SK-N-SH treated with all-trans-retinoic acid at 6 μM for 48 hours (cell line): ENCODE measurements around the gene SOX3.

Experiments
- ATAC-seq: fragments of 200-7000 bp; cut with Tn5 transposase; 3 replicates; pipeline ENCODE4 v1.9.1; 2020; ENCODE audit warnings: mild to moderate bottlenecking, moderate library complexity
- ARNTL ChIP-seq: fragments of 450-650 bp; formaldehyde crosslinking; IDR thresholded peaks from 2 replicates; pipeline ENCODE4 v1.5.0; 2020; ENCODE audit warnings: low read depth, mild to moderate bottlenecking, moderate library complexity, borderline replicate concordance
- BACH2 ChIP-seq: fragments of 250-450 bp; sonication (Bioruptor Pico); IDR thresholded peaks from 2 replicates; pipeline ENCODE4 v1.9.0; 2021; ENCODE audit warnings: mild to moderate bottlenecking, borderline replicate concordance
- CREB5 ChIP-seq: fragments of 250-450 bp; sonication (Bioruptor Pico); IDR thresholded peaks from 2 replicates; pipeline ENCODE4 v1.5.1; 2020; ENCODE audit warnings: low read depth, mild to moderate bottlenecking, moderate library complexity
- CSDC2 ChIP-seq: fragments of 250-450 bp; sonication (Bioruptor Pico); IDR thresholded peaks from 2 replicates; pipeline ENCODE4 v1.5.0; 2020; ENCODE audit warnings: mild to moderate bottlenecking, moderate library complexity
- CSRNP3 ChIP-seq: fragments of 250-450 bp; sonication (Bioruptor Pico); IDR thresholded peaks from 2 replicates; pipeline ENCODE4 v1.5.1; 2021; ENCODE audit warnings: mild to moderate bottlenecking, moderate library complexity
- ESRRG ChIP-seq: fragments of 250-450 bp; sonication (Bioruptor Pico); IDR thresholded peaks from 2 replicates; pipeline ENCODE4 v1.6.1; 2021; ENCODE audit warnings: mild to moderate bottlenecking
- GLIS3 ChIP-seq: fragments of 250-450 bp; sonication (Bioruptor Pico); IDR thresholded peaks from 2 replicates; pipeline ENCODE4 v1.5.0; 2020; ENCODE audit warnings: mild to moderate bottlenecking, moderate library complexity
- ISL1 ChIP-seq: fragments of 250-450 bp; sonication (Bioruptor Pico); IDR thresholded peaks from 2 replicates; pipeline ENCODE4 v2.1.2; 2022; ENCODE audit warnings: mild to moderate bottlenecking, moderate library complexity
- PATZ1 ChIP-seq: fragments of 250-450 bp; sonication (Bioruptor Pico); IDR thresholded peaks from 2 replicates; pipeline ENCODE4 v1.8.0; 2020; ENCODE audit warnings: mild to moderate bottlenecking, moderate library complexity, borderline replicate concordance
- POU6F1 ChIP-seq: fragments of 250-450 bp; sonication (Bioruptor Pico); IDR thresholded peaks from 2 replicates; pipeline ENCODE4 v1.8.0; 2021; ENCODE audit warnings: low read depth, mild to moderate bottlenecking, moderate library complexity, borderline replicate concordance
- PPARA ChIP-seq: fragments of 250-450 bp; sonication (Bioruptor Pico); IDR thresholded peaks from 2 replicates; pipeline ENCODE4 v1.5.0; 2020; ENCODE audit warnings: mild to moderate bottlenecking, borderline replicate concordance
- RARB ChIP-seq: fragments of 250-450 bp; sonication (Bioruptor Pico); IDR thresholded peaks from 2 replicates; pipeline ENCODE4 v1.8.0; 2021; ENCODE audit warnings: mild to moderate bottlenecking, moderate library complexity
- TCF4 ChIP-seq: fragments of 250-450 bp; sonication (Bioruptor Pico); IDR thresholded peaks from 2 replicates; pipeline ENCODE4 v1.8.0; 2021; ENCODE audit warnings: mild to moderate bottlenecking, moderate library complexity, borderline replicate concordance
- TOX ChIP-seq: fragments of 250-450 bp; sonication (Bioruptor Pico); IDR thresholded peaks from 2 replicates; pipeline ENCODE4 v1.8.0; 2021; ENCODE audit warnings: mild to moderate bottlenecking, moderate library complexity, borderline replicate concordance
- TSHZ2 ChIP-seq: fragments of 250-450 bp; sonication (Bioruptor Pico); IDR thresholded peaks from 2 replicates; pipeline ENCODE4 v1.5.0; 2020; ENCODE audit warnings: mild to moderate bottlenecking, moderate library complexity
- ZFP30 ChIP-seq: fragments of 450-650 bp; formaldehyde crosslinking; IDR thresholded peaks from 2 replicates; pipeline ENCODE4 v1.5.0; 2022; ENCODE audit warnings: mild to moderate bottlenecking, moderate library complexity
- ZNF565 ChIP-seq: fragments of 450-650 bp; formaldehyde crosslinking; conservative IDR thresholded peaks from 2 replicates; pipeline ENCODE4 v1.5.0; 2020; ENCODE audit warnings: low read depth, mild to moderate bottlenecking, moderate library complexity
- ZNF70 ChIP-seq: fragments of 450-650 bp; formaldehyde crosslinking; IDR thresholded peaks from 2 replicates; pipeline ENCODE4 v1.5.0; 2020; ENCODE audit warnings: mild to moderate bottlenecking, moderate library complexity
- ZNF8 ChIP-seq: fragments of 450-650 bp; formaldehyde crosslinking; IDR thresholded peaks from 2 replicates; pipeline ENCODE4 v1.5.0; 2020; ENCODE audit warnings: mild to moderate bottlenecking, moderate library complexity

The SOX3 gene

GRCh38 chrX:140504371-140505324 lies at the start of gene SOX3:
Gene SOX3, minus strand, starts transcription at chrX:140505069. Its CDS starts 9 bp downstream, at chrX:140505060.
- no peak for TF ChIP-seq ZFP30 (CRISPR knock-in tag)
- ATAC-seq, result no peak

GRCh38 chrX:140548985-140549384 lies 44.1 kb upstream of the SOX3 start:
- TF ChIP-seq TCF4 (CRISPR knock-in tag) (no peak), ARNTL (CRISPR knock-in tag) (no peak), TSHZ2 (CRISPR knock-in tag) (no peak), GLIS3 (no peak), ZFP30 (CRISPR knock-in tag) (no peak), TOX (CRISPR knock-in tag) (no peak), ZNF8 (CRISPR knock-in tag) (no peak), POU6F1 (CRISPR knock-in tag) (no peak), RARB (CRISPR knock-in tag) (no peak), CREB5 (no peak), CSRNP3 (CRISPR knock-in tag) (no peak), ISL1 (CRISPR knock-in tag) (no peak)
- no peak for ATAC-seq

GRCh38 chrX:140526171-140526570 lies 21.3 kb upstream of the SOX3 start:
- no peak for ATAC-seq
- TF ChIP-seq BACH2, result no peak
- no peak for TF ChIP-seq POU6F1 (CRISPR knock-in tag)
- TF ChIP-seq ARNTL (CRISPR knock-in tag), result no peak
- no peak for TF ChIP-seq TCF4 (CRISPR knock-in tag)
- no peak for TF ChIP-seq CSRNP3 (CRISPR knock-in tag)
- TF ChIP-seq PPARA (CRISPR knock-in tag), result no peak
- no peak for TF ChIP-seq CSDC2 (CRISPR knock-in tag)
- TF ChIP-seq CREB5, result no peak
- no peak for TF ChIP-seq ESRRG (CRISPR knock-in tag)
- TF ChIP-seq ZNF565 (CRISPR knock-in tag), result no peak
- TF ChIP-seq ISL1 (CRISPR knock-in tag), result no peak
- TF ChIP-seq PATZ1 (CRISPR knock-in tag), result no peak
- TF ChIP-seq ZNF70 (CRISPR knock-in tag), result no peak
- no peak for TF ChIP-seq ZNF8 (CRISPR knock-in tag)
- no peak for TF ChIP-seq RARB (CRISPR knock-in tag)
